Measurements from ENCODE around the gene SUSD1.

- TF ChIP-seq POLR2AphosphoS5 (IDR thresholded peaks at IDR 0.05; ENCODE audit: borderline replicate concordance, low read depth, low read length) (no peak), EZH2 (IDR thresholded peaks at IDR 0.05) (no peak), FOXP2 (optimal IDR thresholded peaks at IDR 0.05; ENCODE audit: control extremely low read depth, extremely low read length, insufficient read depth) (no peak)
These were observed 109.1 kb downstream of the SUSD1 start for GRCh38 chr9:112065806-112066606.
